ENCODE measurements around the gene RASSF8.

Gene RASSF8

DNA sequence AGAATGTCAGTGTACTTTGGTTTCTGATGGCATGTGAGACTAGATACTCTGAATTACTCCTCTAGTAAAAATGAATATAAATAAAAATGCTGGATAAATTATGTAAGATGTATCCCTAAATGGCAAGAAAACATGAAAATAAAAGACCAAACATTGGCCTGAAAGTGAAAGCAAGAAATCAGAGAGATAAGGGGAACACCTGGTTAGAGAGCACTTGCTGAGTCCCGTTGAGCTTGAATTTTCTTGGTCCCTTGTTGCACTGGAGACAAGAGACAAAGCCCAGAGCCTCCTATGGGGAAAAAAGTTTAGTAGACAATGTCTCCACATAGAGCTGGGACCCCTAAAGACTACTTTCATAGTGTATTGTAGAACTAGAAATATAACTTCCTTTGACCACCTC is 23.9 kb downstream of the RASSF8 start:
- TF ChIP-seq, protein P1, sequence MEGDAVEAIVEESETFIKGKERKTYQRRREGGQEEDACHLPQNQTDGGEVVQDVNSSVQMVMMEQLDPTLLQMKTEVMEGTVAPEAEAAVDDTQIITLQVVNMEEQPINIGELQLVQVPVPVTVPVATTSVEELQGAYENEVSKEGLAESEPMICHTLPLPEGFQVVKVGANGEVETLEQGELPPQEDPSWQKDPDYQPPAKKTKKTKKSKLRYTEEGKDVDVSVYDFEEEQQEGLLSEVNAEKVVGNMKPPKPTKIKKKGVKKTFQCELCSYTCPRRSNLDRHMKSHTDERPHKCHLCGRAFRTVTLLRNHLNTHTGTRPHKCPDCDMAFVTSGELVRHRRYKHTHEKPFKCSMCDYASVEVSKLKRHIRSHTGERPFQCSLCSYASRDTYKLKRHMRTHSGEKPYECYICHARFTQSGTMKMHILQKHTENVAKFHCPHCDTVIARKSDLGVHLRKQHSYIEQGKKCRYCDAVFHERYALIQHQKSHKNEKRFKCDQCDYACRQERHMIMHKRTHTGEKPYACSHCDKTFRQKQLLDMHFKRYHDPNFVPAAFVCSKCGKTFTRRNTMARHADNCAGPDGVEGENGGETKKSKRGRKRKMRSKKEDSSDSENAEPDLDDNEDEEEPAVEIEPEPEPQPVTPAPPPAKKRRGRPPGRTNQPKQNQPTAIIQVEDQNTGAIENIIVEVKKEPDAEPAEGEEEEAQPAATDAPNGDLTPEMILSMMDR (IDR thresholded peaks at IDR 0.05; ENCODE audit: low read depth, low read length, poor library complexity, severe bottlenecking): no peak
- TF ChIP-seq EZH2phosphoT487 (IDR thresholded peaks at IDR 0.05; ENCODE audit: borderline replicate concordance, low read length): no peak
- H3K36me3 ChIP-seq (ENCODE audit: control insufficient read depth, low read length): no peaks in the 10 kb centered on the region
- no peak overlapping the region for H3K27ac ChIP-seq (ENCODE audit: low read depth, low read length)
- no peaks in the 10 kb centered on the region for H3K9me2 ChIP-seq (replicated peaks; ENCODE audit: control insufficient read depth, low read length)
- no peaks in the 10 kb centered on the region for H3K79me2 ChIP-seq (ENCODE audit: control insufficient read depth, low read length)
- H3K4me1 ChIP-seq (ENCODE audit: control insufficient read depth, low read length): no peaks in the 10 kb centered on the region
- no peak overlapping the region for H3K4me2 ChIP-seq (ENCODE audit: low read length)
- H3K9me3 ChIP-seq (ENCODE audit: control insufficient read depth, insufficient read depth, low read length): no peaks in the 10 kb centered on the region
- H4K20me1 ChIP-seq (ENCODE audit: control insufficient read depth, insufficient read depth, low read depth, low read length): no peaks in the 10 kb centered on the region
- no peaks in the 10 kb centered on the region for H3K27me3 ChIP-seq (ENCODE audit: control insufficient read depth, low read length)
- no peaks in the 10 kb centered on the region for H3F3A ChIP-seq (ENCODE audit: control insufficient read depth, insufficient read depth)
- no peak overlapping the region for H3K4me3 ChIP-seq (ENCODE audit: low read length)

DNA sequence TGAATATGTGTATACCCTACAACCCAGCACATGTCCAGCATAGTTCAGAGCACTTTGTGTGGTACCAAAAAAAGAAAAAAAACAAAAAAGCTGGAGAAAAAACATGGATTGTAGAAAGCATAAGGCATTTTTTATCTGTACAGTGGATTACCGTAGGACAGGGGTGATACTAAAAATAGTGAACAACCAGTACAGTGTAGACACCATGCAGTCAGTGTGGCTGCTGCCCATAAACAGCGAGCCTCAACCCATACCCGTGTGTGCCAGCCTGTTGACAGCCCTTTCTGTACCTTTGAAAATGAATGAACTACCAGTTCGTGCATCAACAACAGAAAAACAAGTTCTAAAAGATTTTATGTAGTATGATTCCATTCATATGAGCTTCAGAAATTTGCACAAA is 25.1 kb downstream of the RASSF8 start:
- Histone ChIP-seq H3K4me2 (ENCODE audit: low read length) (no peak overlapping the region), H3F3A (ENCODE audit: control insufficient read depth, insufficient read depth) (no peaks in the 10 kb centered on the region), H3K27ac (ENCODE audit: low read depth, low read length) (no peak overlapping the region), H3K4me3 (ENCODE audit: low read length) (no peak overlapping the region), H3K79me2 (ENCODE audit: control insufficient read depth, low read length) (no peaks in the 10 kb centered on the region), H3K27me3 (ENCODE audit: control insufficient read depth, low read length) (no peaks in the 10 kb centered on the region), H3K4me1 (ENCODE audit: control insufficient read depth, low read length) (no peaks in the 10 kb centered on the region), H4K20me1 (ENCODE audit: control insufficient read depth, insufficient read depth, low read depth, low read length) (no peaks in the 10 kb centered on the region), H3K36me3 (ENCODE audit: control insufficient read depth, low read length) (no peaks in the 10 kb centered on the region), H3K9me2 (replicated peaks; ENCODE audit: control insufficient read depth, low read length) (no peaks in the 10 kb centered on the region), H3K9me3 (ENCODE audit: control insufficient read depth, insufficient read depth, low read length) (no peaks in the 10 kb centered on the region)
- TF ChIP-seq EZH2phosphoT487 (IDR thresholded peaks at IDR 0.05; ENCODE audit: borderline replicate concordance, low read length): no peak
- TF ChIP-seq, protein P1 (IDR thresholded peaks at IDR 0.05; ENCODE audit: low read depth, low read length, poor library complexity, severe bottlenecking): no peak

DNA sequence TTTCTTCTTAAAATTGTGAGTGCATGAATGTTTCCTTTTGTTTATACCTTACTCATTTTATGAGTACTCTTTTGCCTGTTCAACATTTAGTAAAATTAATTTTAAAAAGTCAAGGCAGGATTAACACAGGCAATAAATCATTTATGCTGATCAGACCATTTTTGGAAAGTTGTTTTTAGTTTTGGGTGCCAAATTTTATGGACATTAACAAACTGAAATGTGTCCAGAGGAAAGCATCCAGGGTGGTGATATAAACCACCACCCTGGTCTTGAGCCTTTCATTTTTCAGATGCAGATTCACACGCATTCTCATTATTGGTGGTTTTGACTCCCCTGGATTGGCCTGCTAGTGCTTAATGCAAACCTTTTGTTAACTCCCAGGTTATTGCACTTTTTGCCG is 26.3 kb downstream of the RASSF8 start:
- H3K27me3 ChIP-seq (ENCODE audit: control insufficient read depth, low read length): 0 out of 2 replicates have a peak, but pooled peaks cover 2% of the 10 kb centered on the region
- H3K36me3 ChIP-seq (ENCODE audit: control insufficient read depth, low read length): no peaks in the 10 kb centered on the region
- TF ChIP-seq EZH2phosphoT487 (IDR thresholded peaks at IDR 0.05; ENCODE audit: borderline replicate concordance, low read length): no peak
- TF ChIP-seq, protein P1 (IDR thresholded peaks at IDR 0.05; ENCODE audit: low read depth, low read length, poor library complexity, severe bottlenecking): no peak
- no peaks in the 10 kb centered on the region for H3K9me3 ChIP-seq (ENCODE audit: control insufficient read depth, insufficient read depth, low read length)
- H4K20me1 ChIP-seq (ENCODE audit: control insufficient read depth, insufficient read depth, low read depth, low read length): no peaks in the 10 kb centered on the region
- no peak overlapping the region for H3K4me3 ChIP-seq (ENCODE audit: low read length)
- H3K9me2 ChIP-seq (replicated peaks; ENCODE audit: control insufficient read depth, low read length): no peaks in the 10 kb centered on the region
- no peaks in the 10 kb centered on the region for H3K4me1 ChIP-seq (ENCODE audit: control insufficient read depth, low read length)
- no peak overlapping the region for H3K4me2 ChIP-seq (ENCODE audit: low read length)
- no peak overlapping the region for H3K27ac ChIP-seq (ENCODE audit: low read depth, low read length)
- H3K79me2 ChIP-seq (ENCODE audit: control insufficient read depth, low read length): no peaks in the 10 kb centered on the region
- no peaks in the 10 kb centered on the region for H3F3A ChIP-seq (ENCODE audit: control insufficient read depth, insufficient read depth)

Measured in DOHH2 (cell line).